Activated naive CD8-positive, alpha-beta T cell treated with anti-CD3 and anti-CD28 coated beads, Interleukin-2, amount 10 ng/mL, durations not matched to agents 7 days and 5 days (primary cell): ENCODE measurements around the gene PPARG. TPM values are rescaled to one million over a fixed set of nuclear protein-coding genes. Genes with fewer than 3 reads are reported as not detected.

Experiments used
- ATAC-seq: fragments of 150-1000 bp; cut with Tn5 transposase; one replicate; pipeline ENCODE4 v1.10.0; 2021; ENCODE audit warnings: low read depth, moderate library complexity
- POLR2A ChIA-PET: fragments of 350-600 bp; sonication (Branson Sonifier 250); formaldehyde crosslinking; loops from one replicate; lab custom pipeline; 2021; ENCODE audit warnings: antibody characterized with exemption; lab: Charles Lee
- DNase-seq: peaks from one replicate; pipeline ENCODE4 v3.0.0; 2021
- H3K27ac Mint-ChIP-seq: one replicate; pipeline ENCODE4 v1.8.0; 2022; ENCODE audit warnings: mild to moderate bottlenecking, mixed read lengths
- H3K27me3 Mint-ChIP-seq: one replicate; pipeline ENCODE4 v1.8.0; 2022; ENCODE audit warnings: mild to moderate bottlenecking, moderate library complexity, mixed read lengths
- H3K36me3 Mint-ChIP-seq: one replicate; pipeline ENCODE4 v1.8.0; 2021; ENCODE audit warnings: mild to moderate bottlenecking, mixed read lengths
- H3K4me1 Mint-ChIP-seq: one replicate; pipeline ENCODE4 v1.8.0; 2021; ENCODE audit warnings: mixed read lengths
- H3K4me3 Mint-ChIP-seq: one replicate; pipeline ENCODE4 v1.8.0; 2022; ENCODE audit warnings: mild to moderate bottlenecking, moderate library complexity, mixed read lengths
- H3K9me3 Mint-ChIP-seq: one replicate; pipeline ENCODE4 v1.8.0; 2021; ENCODE audit warnings: mixed read lengths
- total RNA-seq, 2 experiments: library from RNA; stranded (reverse); gene quantifications; one replicate each; pipeline ENCODE4 v1.2.3, GENCODE V29; 2021

PPARG gene
- total RNA-seq, 2 experiments from 2014 or later: 0.68 to 1.0 TPM

- Mint-ChIP-seq H3K27ac (no peak overlapping the region), H3K36me3 (no peaks in the 10 kb centered on the region), H3K27me3 (peaks cover 57% of the 10 kb centered on the region), H3K4me1 (no peaks in the 10 kb centered on the region), H3K4me3 (peak overlapping the region; percentile 47), H3K9me3 (no peaks in the 10 kb centered on the region)
- POLR2A ChIA-PET: no interaction called here
- ATAC-seq (peak; percentile 33), DNase-seq (peak; percentile 29)
Observed at GRCh38 chr3:12286927-12287726, 1.7 kb upstream of the PPARG start.

- ATAC-seq (peak; percentile 42), DNase-seq (peak; percentile 31)
- H3K36me3 Mint-ChIP-seq: no peaks in the 10 kb centered on the region
- peak overlapping the region; percentile 55 for H3K4me3 Mint-ChIP-seq
- peaks cover 63% of the 10 kb centered on the region for H3K27me3 Mint-ChIP-seq
- POLR2A ChIA-PET: no interaction called here
- H3K9me3 Mint-ChIP-seq: no peaks in the 10 kb centered on the region
- H3K27ac Mint-ChIP-seq: no peak overlapping the region
- H3K4me1 Mint-ChIP-seq: no peaks in the 10 kb centered on the region
Observed at GRCh38 chr3:12287727-12288181, 1.1 kb upstream of the PPARG start.

- no peaks in the 10 kb centered on the region for H3K4me1 Mint-ChIP-seq
- no peaks in the 10 kb centered on the region for H3K9me3 Mint-ChIP-seq
- H3K27me3 Mint-ChIP-seq: peaks cover 59% of the 10 kb centered on the region
- DNase-seq (no peak), ATAC-seq (no peak)
- H3K36me3 Mint-ChIP-seq: no peaks in the 10 kb centered on the region
- POLR2A ChIA-PET: no interaction called here
- no peak overlapping the region for H3K4me3 Mint-ChIP-seq
- H3K27ac Mint-ChIP-seq: no peak overlapping the region
Observed at GRCh38 chr3:12289524-12289923, 654 bp downstream of the PPARG start.

GRCh38 chr3:12292770-12293169 lies 3.9 kb downstream of the PPARG start:
- POLR2A ChIA-PET: no interaction called here
- peaks cover 32% of the 10 kb centered on the region for H3K27me3 Mint-ChIP-seq
- H3K36me3 Mint-ChIP-seq: no peaks in the 10 kb centered on the region
- DNase-seq (no peak), ATAC-seq (no peak)
- H3K27ac Mint-ChIP-seq: no peak overlapping the region
- H3K4me1 Mint-ChIP-seq: no peaks in the 10 kb centered on the region
- H3K9me3 Mint-ChIP-seq: no peaks in the 10 kb centered on the region
- H3K4me3 Mint-ChIP-seq: no peak overlapping the region

- Mint-ChIP-seq H3K9me3 (no peaks in the 10 kb centered on the region), H3K4me1 (no peaks in the 10 kb centered on the region), H3K27me3 (peaks cover 18% of the 10 kb centered on the region), H3K27ac (no peak overlapping the region), H3K36me3 (no peaks in the 10 kb centered on the region), H3K4me3 (no peak overlapping the region)
- DNase-seq (no peak), ATAC-seq (no peak)
- POLR2A ChIA-PET: no interaction called here
Observed at GRCh38 chr3:12294885-12295580, 6.2 kb downstream of the PPARG start.

GRCh38 chr3:12296511-12296910 lies 7.6 kb downstream of the PPARG start:
- H3K4me1 Mint-ChIP-seq: no peaks in the 10 kb centered on the region
- no peak overlapping the region for H3K27ac Mint-ChIP-seq
- H3K9me3 Mint-ChIP-seq: no peaks in the 10 kb centered on the region
- H3K4me3 Mint-ChIP-seq: no peak overlapping the region
- ATAC-seq (no peak), DNase-seq (no peak)
- H3K36me3 Mint-ChIP-seq: no peaks in the 10 kb centered on the region
- H3K27me3 Mint-ChIP-seq: peaks cover 11% of the 10 kb centered on the region
- POLR2A ChIA-PET: no interaction called here

GRCh38 chr3:12299026-12299425 lies 10.2 kb downstream of the PPARG start:
- Mint-ChIP-seq H3K27me3 (peaks cover 14% of the 10 kb centered on the region), H3K36me3 (no peaks in the 10 kb centered on the region), H3K27ac (no peak overlapping the region), H3K4me3 (no peak overlapping the region), H3K4me1 (no peaks in the 10 kb centered on the region), H3K9me3 (no peaks in the 10 kb centered on the region)
- no peak for DNase-seq
- ATAC-seq: no peak
- POLR2A ChIA-PET: no interaction called here

GRCh38 chr3:12300137-12300536 lies 11.3 kb downstream of the PPARG start:
- H3K36me3 Mint-ChIP-seq: no peaks in the 10 kb centered on the region
- H3K27me3 Mint-ChIP-seq: peaks cover 14% of the 10 kb centered on the region
- no peaks in the 10 kb centered on the region for H3K4me1 Mint-ChIP-seq
- no peaks in the 10 kb centered on the region for H3K9me3 Mint-ChIP-seq
- ATAC-seq: no peak
- no peak overlapping the region for H3K27ac Mint-ChIP-seq
- POLR2A ChIA-PET: no interaction called here
- DNase-seq: no peak
- H3K4me3 Mint-ChIP-seq: no peak overlapping the region

- H3K9me3 Mint-ChIP-seq: no peaks in the 10 kb centered on the region
- no peaks in the 10 kb centered on the region for H3K36me3 Mint-ChIP-seq
- no peak overlapping the region for H3K4me3 Mint-ChIP-seq
- DNase-seq: no peak
- POLR2A ChIA-PET: no interaction called here
- peaks cover 14% of the 10 kb centered on the region for H3K27me3 Mint-ChIP-seq
- H3K4me1 Mint-ChIP-seq: no peaks in the 10 kb centered on the region
- ATAC-seq: no peak
- no peak overlapping the region for H3K27ac Mint-ChIP-seq
Observed at GRCh38 chr3:12301031-12301430, 12.2 kb downstream of the PPARG start.

GRCh38 chr3:12301513-12301912 lies 12.6 kb downstream of the PPARG start:
- no peaks in the 10 kb centered on the region for H3K4me1 Mint-ChIP-seq
- H3K36me3 Mint-ChIP-seq: no peaks in the 10 kb centered on the region
- no peak for ATAC-seq
- no peaks in the 10 kb centered on the region for H3K9me3 Mint-ChIP-seq
- POLR2A ChIA-PET: no interaction called here
- H3K27ac Mint-ChIP-seq: no peak overlapping the region
- no peak for DNase-seq
- no peak overlapping the region for H3K4me3 Mint-ChIP-seq
- peaks cover 14% of the 10 kb centered on the region for H3K27me3 Mint-ChIP-seq

GRCh38 chr3:12302564-12302963 lies 13.7 kb downstream of the PPARG start:
- H3K27ac Mint-ChIP-seq: no peak overlapping the region
- peaks cover 14% of the 10 kb centered on the region for H3K27me3 Mint-ChIP-seq
- H3K4me1 Mint-ChIP-seq: no peaks in the 10 kb centered on the region
- POLR2A ChIA-PET: no interaction called here
- H3K36me3 Mint-ChIP-seq: no peaks in the 10 kb centered on the region
- H3K9me3 Mint-ChIP-seq: no peaks in the 10 kb centered on the region
- no peak for DNase-seq
- ATAC-seq: no peak
- no peak overlapping the region for H3K4me3 Mint-ChIP-seq

- Mint-ChIP-seq H3K27ac (no peak overlapping the region), H3K36me3 (no peaks in the 10 kb centered on the region), H3K4me1 (no peaks in the 10 kb centered on the region), H3K9me3 (no peaks in the 10 kb centered on the region), H3K27me3 (peaks cover 14% of the 10 kb centered on the region), H3K4me3 (no peak overlapping the region)
- POLR2A ChIA-PET: no interaction called here
- DNase-seq: no peak
- ATAC-seq: no peak
Observed at GRCh38 chr3:12303534-12303933, 14.7 kb downstream of the PPARG start.

- Mint-ChIP-seq H3K4me3 (no peak overlapping the region), H3K36me3 (no peaks in the 10 kb centered on the region), H3K4me1 (no peaks in the 10 kb centered on the region), H3K27me3 (peaks cover 14% of the 10 kb centered on the region), H3K9me3 (no peaks in the 10 kb centered on the region), H3K27ac (no peak overlapping the region)
- ATAC-seq: no peak
- POLR2A ChIA-PET: no interaction called here
- DNase-seq: no peak
Observed at GRCh38 chr3:12303993-12304392, 15.1 kb downstream of the PPARG start.

GRCh38 chr3:12307136-12307535 lies 18.3 kb downstream of the PPARG start:
- no peak overlapping the region for H3K27ac Mint-ChIP-seq
- POLR2A ChIA-PET: no interaction called here
- ATAC-seq: no peak
- DNase-seq: no peak
- no peaks in the 10 kb centered on the region for H3K4me1 Mint-ChIP-seq
- no peaks in the 10 kb centered on the region for H3K9me3 Mint-ChIP-seq
- H3K27me3 Mint-ChIP-seq: peaks cover 7% of the 10 kb centered on the region
- no peaks in the 10 kb centered on the region for H3K36me3 Mint-ChIP-seq
- H3K4me3 Mint-ChIP-seq: no peak overlapping the region
